Esophagus squamous epithelium (tissue), 5 donors: ENCODE data around the gene FGGY. TPM values are rescaled to one million over a fixed set of nuclear protein-coding genes. Genes with fewer than 3 reads are reported as not detected.

Experiments used
- DNase-seq: peaks from one replicate; lab custom pipeline; 2025; lab: John Stamatoyannopoulos, UW
- H3K27ac ChIP-seq, 4 donors: fragments of 200-600 bp; sonication (generic); one replicate each; pipeline ENCODE4 v1.5.1; 2016 to 2019; ENCODE audit warnings: mild to moderate bottlenecking in 1 of 4
- H3K27me3 ChIP-seq, 4 donors: fragments of 200-600 bp; sonication (generic); 1 replicate in 3 of 4; 2 replicates in 1 of 4; pipeline versions ENCODE4 v1.5.1 to v1.6.0; 2017 to 2021; ENCODE audit warnings: antibody characterized with exemption in 1 of 4
- H3K36me3 ChIP-seq, 3 donors: fragments of 200-600 bp; sonication (generic); one replicate each; pipeline ENCODE4 v1.5.1; 2016 to 2019
- H3K4me1 ChIP-seq, 3 donors: fragments of 200-600 bp; sonication (generic); one replicate each; pipeline ENCODE4 v1.5.1; 2017 to 2019
- H3K4me3 ChIP-seq, 4 donors: fragments of 200-600 bp; sonication (generic); 1 replicate in 3 of 4; 2 replicates in 1 of 4; pipeline ENCODE4 v1.5.1; 2016 to 2019; ENCODE audit warnings: mild to moderate bottlenecking in 2 of 4, moderate library complexity in 1 of 4
- H3K9me3 ChIP-seq, 3 donors: fragments of 200-600 bp; sonication (generic); one replicate each; pipeline ENCODE4 v1.5.1; 2016 to 2019
- POLR2A ChIP-seq, 4 donors: fragments of 450-650 bp; IDR thresholded peaks; one replicate each; pipeline ENCODE4 v1.6.1; 2017; ENCODE audit warnings: antibody characterized with exemption in 4 of 4, mild to moderate bottlenecking in 4 of 4, moderate library complexity in 3 of 4
- WGBS, 2 donors: methylation state at CpG; one replicate each; pipeline ENCODE4 v1.1.5; 2018; 5-methylcytosine and 5-hydroxymethylcytosine counted together
- intact Hi-C: fragments of 100-400 bp; cut with DNase I; formaldehyde crosslinking; loops from one replicate; pipeline ENCODE4 v1.15.0; 2022
- total RNA-seq, 4 donors: library from RNA; depleted of rRNA; stranded (reverse); fragments of >200 nt; gene quantifications; one replicate each; pipeline ENCODE4 v1.1.0, GENCODE V29; 2016
- TF ChIP-seq, protein P1 (sequence below), 6 experiments: fragments of 450-650 bp in 4 of 6; fragments of 200-600 bp in 2 of 6; sonication (generic) in 2 of 6; IDR thresholded peaks; one replicate each; pipeline ENCODE4 v1.5.1; 2016 to 2019; ENCODE audit warnings: antibody characterized with exemption in 6 of 6, mild to moderate bottlenecking in 4 of 6, moderate library complexity in 4 of 6
- donor health status: DM: yes; HTN: yes; CAD: no.

Gene FGGY
- total RNA-seq, 4 donors from 2014 or later = 6.0 to 18.1 (median 9.3) TPM

- Histone ChIP-seq H3K27ac (no peak overlapping the region), H3K4me3 (no peak overlapping the region), H3K9me3 (peaks cover 0 to 3% (median 0%) of the 10 kb centered on the region in 3 donors), H3K27me3 (no peaks in the 10 kb centered on the region), H3K4me1 (peaks cover 0 to 19% (median 4%) of the 10 kb centered on the region in 3 donors), H3K36me3 (no peaks in the 10 kb centered on the region)
- DNase-seq = no peak
- intact Hi-C loops = no loop called here
- TF ChIP-seq, protein P1, sequence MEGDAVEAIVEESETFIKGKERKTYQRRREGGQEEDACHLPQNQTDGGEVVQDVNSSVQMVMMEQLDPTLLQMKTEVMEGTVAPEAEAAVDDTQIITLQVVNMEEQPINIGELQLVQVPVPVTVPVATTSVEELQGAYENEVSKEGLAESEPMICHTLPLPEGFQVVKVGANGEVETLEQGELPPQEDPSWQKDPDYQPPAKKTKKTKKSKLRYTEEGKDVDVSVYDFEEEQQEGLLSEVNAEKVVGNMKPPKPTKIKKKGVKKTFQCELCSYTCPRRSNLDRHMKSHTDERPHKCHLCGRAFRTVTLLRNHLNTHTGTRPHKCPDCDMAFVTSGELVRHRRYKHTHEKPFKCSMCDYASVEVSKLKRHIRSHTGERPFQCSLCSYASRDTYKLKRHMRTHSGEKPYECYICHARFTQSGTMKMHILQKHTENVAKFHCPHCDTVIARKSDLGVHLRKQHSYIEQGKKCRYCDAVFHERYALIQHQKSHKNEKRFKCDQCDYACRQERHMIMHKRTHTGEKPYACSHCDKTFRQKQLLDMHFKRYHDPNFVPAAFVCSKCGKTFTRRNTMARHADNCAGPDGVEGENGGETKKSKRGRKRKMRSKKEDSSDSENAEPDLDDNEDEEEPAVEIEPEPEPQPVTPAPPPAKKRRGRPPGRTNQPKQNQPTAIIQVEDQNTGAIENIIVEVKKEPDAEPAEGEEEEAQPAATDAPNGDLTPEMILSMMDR (IDR thresholded peaks at IDR 0.05) = no peak
- TF ChIP-seq POLR2A (IDR thresholded peaks at IDR 0.05) = no peak
- 42 to 52% methylated on average over 3 of the region's 3 CpGs for WGBS, 2 donors
Measured at GRCh38 chr1:59738152-59738551, 441.3 kb downstream of the FGGY start.

GRCh38 chr1:59738591-59739015 is 441.7 kb downstream of the FGGY start:
- TF ChIP-seq, protein P1 (IDR thresholded peaks at IDR 0.05) = no peak
- no peak for TF ChIP-seq POLR2A (IDR thresholded peaks at IDR 0.05)
- H3K36me3 ChIP-seq = no peaks in the 10 kb centered on the region
- WGBS, 2 donors = 81 to 84% methylated on average over 1 of the region's 2 CpGs
- H3K27me3 ChIP-seq = no peaks in the 10 kb centered on the region
- H3K9me3 ChIP-seq = peaks cover 0 to 3% (median 0%) of the 10 kb centered on the region in 3 donors
- no peak overlapping the region for H3K27ac ChIP-seq
- DNase-seq = no peak
- no peak overlapping the region for H3K4me3 ChIP-seq
- H3K4me1 ChIP-seq = peaks cover 0 to 20% (median 5%) of the 10 kb centered on the region in 3 donors
- intact Hi-C loops = no loop called here

GRCh38 chr1:59739111-59739510 is 442.2 kb downstream of the FGGY start:
- no peaks in the 10 kb centered on the region for H3K27me3 ChIP-seq
- DNase-seq = no peak
- no peaks in the 10 kb centered on the region for H3K36me3 ChIP-seq
- H3K4me1 ChIP-seq = peaks cover 0 to 20% (median 10%) of the 10 kb centered on the region in 3 donors
- H3K4me3 ChIP-seq = no peak overlapping the region
- intact Hi-C loops = no loop called here
- 74 to 88% methylated on average over 2 of the region's 2 CpGs for WGBS, 2 donors
- TF ChIP-seq, protein P1 (IDR thresholded peaks at IDR 0.05) = no peak
- no peak overlapping the region for H3K27ac ChIP-seq
- H3K9me3 ChIP-seq = peaks cover 0 to 3% (median 0%) of the 10 kb centered on the region in 3 donors

GRCh38 chr1:59742526-59742925 is 445.6 kb downstream of the FGGY start:
- Histone ChIP-seq H3K4me1 (peaks cover 0 to 34% (median 14%) of the 10 kb centered on the region in 3 donors), H3K9me3 (no peaks in the 10 kb centered on the region), H3K36me3 (no peaks in the 10 kb centered on the region), H3K27me3 (no peaks in the 10 kb centered on the region), H3K4me3 (no peak overlapping the region), H3K27ac (peak overlapping the region; percentile 23 to 66 (median 44))
- WGBS, 2 donors = 62 to 69% methylated on average over 2 of the region's 2 CpGs
- intact Hi-C loops = no loop called here
- TF ChIP-seq, protein P1 (IDR thresholded peaks at IDR 0.05) = no peak
- TF ChIP-seq POLR2A (IDR thresholded peaks at IDR 0.05) = no peak
- no peak for DNase-seq

DNA sequence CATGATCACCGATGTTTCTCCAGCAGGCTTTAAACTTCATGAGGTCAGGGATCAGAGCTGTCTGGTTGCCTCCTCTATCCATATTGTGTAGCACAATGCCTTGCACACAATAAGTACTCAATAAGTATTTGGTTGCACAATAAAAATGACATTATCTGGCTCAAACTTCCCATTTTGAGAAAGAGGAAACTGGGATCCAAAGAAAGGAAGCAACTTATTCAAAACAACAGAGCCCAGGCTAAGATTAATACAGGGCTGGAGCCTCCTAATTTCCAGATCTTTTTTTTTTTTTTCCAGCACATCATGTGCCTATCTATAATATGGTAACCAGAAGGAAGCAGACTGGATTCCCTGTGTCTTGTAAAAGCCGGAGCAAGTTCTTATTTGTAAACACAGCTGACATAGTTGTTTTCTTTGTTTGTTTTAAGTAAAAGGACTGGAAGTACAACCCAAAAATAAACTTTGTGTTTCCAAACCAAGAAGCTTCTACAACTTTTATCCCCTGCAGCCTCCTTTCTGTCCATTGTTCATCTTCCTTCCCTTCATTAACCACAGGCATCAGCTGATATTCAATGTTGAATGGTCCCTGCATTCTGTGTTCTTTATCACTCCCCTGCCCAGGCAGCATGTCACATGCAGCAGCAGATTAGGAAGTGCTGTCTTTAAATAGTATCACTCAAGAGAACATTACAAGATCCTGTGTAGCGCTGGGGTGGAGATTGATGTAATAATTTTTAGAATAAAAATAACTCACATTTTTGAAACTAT is 446.6 kb downstream of the FGGY start:
- Histone ChIP-seq H3K9me3 (no peaks in the 10 kb centered on the region), H3K36me3 (no peaks in the 10 kb centered on the region), H3K4me3 (no peak overlapping the region), H3K27ac (peak overlapping the region; percentile 23 to 83 (median 64)), H3K4me1 (peaks cover 0 to 40% (median 14%) of the 10 kb centered on the region in 3 donors), H3K27me3 (no peaks in the 10 kb centered on the region)
- intact Hi-C loops = no loop called here
- WGBS, 2 donors = 60 to 74% methylated on average over 3 of the region's 3 CpGs
- TF ChIP-seq, protein P1 (IDR thresholded peaks at IDR 0.05) = no peak
- TF ChIP-seq POLR2A (IDR thresholded peaks at IDR 0.05) = no peak
- DNase-seq = no peak
